Stromal cell of bone marrow (primary cell): ENCODE data around the gene C4orf50.

Source experiments
- DNase-seq: peaks from one replicate; pipeline ENCODE4 v3.0.0-alpha.2; 2012; ENCODE audit warnings: low read depth

The C4orf50 gene

DNA sequence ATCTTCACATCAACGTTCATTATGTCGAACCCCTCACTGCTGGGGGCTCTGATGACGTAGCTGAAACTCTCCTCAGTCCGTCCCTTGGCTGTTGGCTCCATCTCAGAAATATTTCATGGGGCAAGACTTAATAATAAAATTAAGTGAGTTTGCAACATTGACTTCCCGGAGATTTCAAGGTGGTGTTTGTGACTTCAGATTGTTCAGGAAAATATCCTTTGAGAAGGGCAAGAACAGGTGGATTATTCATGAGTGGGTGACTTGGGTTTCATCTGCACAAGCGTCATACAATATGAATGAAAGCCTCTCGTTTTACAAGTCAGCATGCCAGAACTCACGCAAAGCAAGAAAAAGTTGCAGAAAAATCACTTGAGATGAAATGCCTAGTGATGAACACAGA is at the start of gene C4orf50:
Gene C4orf50, minus strand, starts transcription at position 101 of the 400 bp plus-strand sequence.
- no peak for DNase-seq

DNA sequence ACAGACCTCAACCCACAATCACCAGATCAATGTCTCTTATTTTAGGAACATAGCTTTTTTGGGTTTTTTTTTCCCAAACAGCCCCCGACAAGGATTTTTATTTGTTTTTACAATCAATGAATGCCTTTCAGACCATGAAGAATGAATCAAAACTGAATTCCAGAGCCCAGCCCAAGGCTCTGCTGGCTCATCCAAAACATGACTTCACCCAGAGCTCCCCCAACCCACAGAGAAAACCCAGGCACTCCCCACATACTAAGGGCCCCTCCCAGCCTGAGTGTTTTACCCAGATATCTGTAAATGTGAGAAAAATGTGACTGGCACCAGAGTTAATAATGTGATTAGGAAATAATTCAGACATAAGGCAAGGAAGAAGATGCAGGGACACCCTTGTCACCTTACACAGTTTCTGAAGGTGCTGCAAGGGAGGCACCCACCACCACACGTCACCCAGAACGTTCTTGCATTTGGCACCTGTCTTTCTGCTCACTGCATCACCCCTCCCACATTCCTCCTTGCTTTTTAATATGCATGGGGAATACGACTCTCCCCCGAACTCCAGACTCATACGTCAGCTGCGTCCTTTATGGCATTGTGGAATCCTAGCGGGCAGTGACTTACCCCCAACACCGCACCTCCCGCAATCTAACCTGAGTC is 47.8 kb upstream of the C4orf50 start:
- no peak for DNase-seq

DNA sequence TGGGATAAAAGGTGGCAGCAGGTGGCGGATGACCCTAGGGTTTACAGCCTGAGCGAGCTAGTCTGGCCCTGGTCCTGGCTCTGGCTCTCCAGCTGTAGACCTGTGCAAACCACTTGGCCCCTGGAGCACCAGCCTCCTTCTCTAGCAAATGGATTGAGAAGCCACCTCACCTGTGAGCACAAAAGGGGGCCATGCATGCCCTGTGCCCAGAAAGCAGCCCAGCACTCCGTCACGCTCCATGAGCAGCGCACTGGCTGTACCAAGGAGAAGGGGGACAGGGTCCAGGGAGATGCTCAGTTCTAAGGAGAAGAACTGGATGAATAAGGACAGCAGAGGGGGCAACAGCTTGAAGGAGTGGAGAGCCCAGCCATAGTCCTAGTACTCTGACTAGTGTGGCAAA is 46.9 kb upstream of the C4orf50 start:
- no peak for DNase-seq

DNA sequence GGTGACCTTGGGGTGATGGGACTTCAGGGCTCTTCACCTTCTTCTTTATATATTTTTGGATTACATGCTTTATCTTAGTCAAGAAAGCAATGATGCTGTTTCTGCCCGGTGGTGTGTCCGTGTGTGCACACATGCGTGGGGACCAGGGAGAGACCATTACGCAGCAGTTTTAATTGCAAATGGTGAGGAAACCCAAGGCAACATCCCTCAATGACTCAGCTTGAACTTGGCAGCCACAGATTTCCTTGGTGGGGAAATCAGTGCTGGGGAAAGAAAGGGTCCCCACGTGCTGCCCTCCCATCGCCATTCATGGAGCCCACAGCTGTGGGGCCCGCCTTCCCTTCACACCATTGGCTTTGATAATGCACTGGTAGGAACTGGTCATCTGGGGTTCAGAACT is 46.2 kb upstream of the C4orf50 start:
- DNase-seq, result no peak

DNA sequence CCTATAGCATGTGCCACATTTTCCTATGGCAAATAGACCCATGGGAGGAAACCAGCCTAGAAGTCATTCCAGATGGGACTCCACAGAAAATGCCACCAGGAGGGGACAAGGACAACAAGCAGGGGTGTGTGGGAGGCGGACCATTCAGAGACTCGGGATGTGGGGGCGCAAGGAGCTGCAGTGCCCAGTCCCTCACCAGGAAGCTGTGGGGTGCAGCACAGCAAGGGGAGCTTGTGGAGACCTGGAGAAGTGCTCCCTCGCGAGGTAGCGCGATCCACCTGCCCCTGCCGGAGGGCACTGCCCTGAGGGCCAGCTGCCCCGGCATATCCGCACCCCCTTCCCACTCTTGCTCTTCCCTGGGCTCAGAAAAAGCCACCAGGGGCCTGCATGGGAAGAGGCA is 45.5 kb upstream of the C4orf50 start:
- DNase-seq, result no peak

DNA sequence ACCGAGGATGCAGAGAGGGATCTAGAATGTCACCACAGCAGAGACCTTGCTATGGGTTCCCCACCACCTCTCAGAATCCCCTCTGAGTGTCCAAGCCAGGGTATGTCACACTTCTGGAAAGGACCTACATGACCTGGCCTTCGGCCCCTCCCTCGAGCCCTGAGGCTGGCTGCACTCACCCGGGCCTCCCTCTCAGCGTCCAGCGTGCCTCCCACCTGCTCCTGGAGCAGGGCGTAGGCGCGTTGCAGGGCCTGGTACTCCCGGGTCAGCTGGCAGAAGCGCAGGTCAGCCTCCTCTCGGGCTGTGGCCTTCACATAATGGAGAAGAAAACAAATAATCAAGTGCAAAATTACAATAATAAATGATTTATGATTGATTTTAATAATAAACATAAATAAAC is 43.9 kb upstream of the C4orf50 start:
- DNase-seq, result no peak

DNA sequence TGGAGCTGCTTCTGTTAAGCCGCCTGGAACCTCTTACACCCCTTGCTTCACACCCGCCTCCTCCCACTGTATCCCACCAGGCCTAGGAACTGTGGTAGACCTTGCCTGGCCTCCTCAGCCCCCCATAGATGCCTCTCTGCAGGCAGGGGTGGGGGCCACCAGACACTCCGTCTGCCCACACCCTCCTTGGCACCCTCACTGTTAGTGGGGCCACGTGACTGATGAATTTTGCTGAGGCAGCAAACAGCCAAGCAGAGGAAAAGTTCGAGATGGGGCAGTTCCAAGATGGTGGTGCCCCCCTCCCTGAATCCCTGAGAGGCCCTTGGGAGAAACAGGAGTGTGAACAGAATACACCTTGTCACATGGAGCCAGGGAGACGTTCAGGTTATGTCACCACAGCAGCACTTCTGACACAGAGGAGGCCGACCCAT is 41.2 kb upstream of the C4orf50 start:
- DNase-seq, result no peak

DNA sequence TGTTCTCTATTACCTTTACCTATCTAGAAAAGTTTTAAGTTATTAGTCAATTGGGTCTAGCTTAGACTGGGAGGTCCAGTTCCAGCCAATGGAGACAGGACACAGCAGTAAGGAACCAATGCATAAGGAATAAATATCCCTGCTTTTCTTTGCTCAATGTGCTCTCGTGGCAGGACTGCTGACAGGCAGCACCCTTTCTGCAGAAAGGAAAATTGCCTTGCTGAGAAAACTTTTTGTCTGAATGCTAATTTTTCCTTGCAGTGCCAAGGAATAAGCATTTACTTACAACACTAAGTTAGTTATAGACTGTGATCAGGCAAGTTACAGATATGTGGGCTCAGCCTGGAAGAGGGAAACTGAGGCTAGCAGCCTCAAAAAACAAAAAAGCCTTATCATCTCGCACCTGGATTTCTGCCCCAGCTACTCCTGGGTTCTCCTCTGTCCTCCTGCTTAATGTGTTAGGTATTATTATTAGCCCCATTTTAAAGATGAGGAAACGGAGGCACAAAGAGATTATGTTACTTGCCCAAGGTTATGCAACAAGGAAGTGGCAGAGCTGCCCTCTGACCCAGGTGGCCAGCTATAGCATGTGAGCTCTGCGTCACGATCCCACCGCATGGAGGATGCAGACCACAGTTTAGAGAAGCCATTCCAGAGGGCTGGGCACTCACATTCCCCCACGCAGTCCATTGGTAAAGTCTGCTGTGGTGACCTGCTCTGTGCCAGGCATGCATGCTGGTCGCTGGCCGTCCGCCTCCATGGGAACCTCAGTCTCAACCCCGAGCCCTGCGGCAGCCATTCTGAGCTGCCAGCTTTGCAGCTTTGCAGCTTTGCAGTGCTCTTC is 40.5 kb upstream of the C4orf50 start:
- DNase-seq, result no peak

DNA sequence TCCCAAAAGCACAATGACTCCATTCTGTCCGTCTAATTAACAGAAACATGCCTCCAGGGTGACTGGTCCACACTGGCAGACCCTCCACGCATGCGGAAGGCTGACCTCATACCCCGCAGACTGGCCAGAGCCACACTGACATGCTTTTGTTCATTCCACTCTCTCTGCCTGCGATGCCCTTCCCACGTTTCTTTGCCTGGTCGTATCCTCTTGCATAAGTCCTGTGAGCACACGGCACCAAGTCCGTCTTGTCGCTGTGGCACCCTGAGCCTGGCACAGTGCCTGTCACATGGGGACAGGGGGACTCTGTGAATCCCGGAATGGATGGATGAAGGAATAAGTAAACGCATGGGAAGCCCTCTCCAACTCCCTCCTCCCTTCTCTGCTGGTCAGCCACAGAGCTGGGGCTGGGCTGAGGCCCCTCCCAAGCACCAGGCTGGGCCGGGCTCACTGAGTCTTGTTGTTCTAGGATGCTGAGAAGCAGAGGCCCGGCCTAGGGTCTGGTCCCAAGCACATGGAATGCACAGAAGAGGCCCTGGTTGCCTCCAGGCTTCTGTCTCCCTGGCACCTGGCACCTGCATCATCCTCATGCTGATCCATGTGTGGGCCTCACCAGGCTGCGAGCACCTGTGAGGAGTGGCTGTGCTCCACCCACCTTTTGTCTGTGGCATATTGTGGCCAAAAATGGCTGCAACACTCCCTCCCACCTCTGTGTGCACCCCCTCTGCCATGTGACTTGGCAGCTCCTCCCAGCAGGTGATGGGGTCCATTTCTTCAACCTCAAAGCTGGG is 38.9 kb upstream of the C4orf50 start:
- no peak for DNase-seq

DNA sequence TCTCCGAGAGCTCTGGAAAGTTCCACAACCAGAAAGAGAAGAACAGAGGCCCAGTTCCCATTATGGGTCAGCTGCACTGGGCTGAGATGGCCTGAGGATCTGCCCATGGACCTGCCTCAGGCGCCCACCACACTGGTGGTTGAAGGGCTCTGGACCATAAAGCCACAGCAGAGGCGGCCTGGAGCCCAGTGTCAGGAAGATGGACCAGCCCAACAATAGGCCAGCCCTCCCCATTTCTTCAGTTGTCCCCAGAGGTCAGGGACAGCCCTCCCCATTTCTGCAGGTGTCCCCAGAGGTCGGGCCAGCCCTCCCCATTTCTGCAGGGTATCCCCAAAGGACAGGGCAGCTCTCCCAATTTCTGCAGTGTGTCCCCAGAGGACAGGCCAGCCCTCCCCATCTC is 37.2 kb upstream of the C4orf50 start:
- DNase-seq, result no peak

DNA sequence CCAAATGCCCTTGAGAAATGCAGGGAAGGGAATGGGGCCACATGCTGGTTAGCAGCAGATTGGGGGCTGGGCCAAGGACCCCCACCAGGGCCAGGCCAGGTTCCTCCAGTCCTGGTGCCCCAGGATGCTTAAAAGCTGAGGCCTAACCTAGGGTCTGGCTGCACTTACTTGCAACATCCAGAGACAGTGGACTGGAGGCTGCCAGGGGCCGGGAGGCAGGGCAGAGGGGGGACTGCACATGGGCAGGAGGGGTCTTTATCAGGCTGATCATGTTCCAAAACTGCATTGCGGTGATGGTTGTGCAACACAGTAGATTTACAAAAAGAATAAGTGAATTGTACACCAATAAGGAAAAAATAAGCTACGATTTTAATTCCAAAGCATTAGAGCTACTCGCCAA is 36.8 kb upstream of the C4orf50 start:
- DNase-seq, result no peak

DNA sequence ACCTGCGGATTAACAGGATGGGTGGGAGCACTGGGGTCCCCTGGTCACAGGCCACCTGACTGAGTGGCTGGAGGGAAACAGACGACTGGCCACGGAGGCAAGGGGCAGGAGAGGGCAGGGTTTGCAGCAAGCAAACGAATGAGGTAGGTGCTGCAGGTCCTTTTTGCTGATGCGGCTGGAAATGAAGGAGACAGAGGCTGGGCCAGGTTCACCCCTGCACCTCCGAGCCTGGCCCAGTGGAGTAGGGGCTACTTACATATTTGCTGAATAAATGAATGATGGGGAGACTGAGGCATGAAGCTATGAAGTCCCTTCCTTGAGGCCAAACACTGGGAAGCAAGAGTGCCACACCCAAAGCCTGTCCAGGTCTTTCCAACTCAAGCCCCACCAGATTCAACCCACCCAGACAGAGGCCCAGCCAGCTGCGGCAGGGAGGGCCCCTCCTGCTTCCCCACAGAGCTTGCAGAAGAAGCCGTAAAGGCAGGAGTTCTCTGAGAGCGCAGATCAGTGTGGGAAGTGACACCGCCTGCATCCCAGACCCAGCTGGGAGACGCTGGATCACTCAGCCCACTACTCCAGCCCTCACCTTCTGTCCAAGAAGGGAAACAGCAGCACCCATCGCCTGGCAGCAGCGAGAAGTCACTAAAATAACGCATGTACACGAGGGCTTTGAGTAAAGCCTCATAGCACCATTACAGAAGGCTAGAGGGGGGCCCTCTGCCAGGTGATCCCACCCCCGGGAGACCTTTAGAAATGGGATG is 36.1 kb upstream of the C4orf50 start:
- DNase-seq, result no peak

DNA sequence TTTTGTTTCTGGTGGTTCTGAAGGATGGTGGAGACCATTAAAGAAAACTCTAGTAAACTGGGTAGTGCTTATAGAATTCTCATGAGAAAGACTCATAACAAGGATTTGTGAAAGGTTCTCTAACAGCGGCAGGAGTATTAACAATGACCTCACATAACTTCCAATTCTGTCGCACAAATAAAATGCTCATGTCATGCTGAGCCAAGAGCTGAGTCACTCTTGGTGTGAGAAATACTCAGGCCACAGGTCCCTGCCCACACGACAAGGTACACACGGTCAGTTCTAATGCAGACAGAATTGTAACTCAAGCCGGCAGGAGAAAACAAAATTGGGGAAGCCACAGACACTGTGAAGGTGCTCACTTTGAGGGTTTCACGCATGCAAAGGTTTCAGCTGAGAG is 34.4 kb upstream of the C4orf50 start:
- no peak for DNase-seq

DNA sequence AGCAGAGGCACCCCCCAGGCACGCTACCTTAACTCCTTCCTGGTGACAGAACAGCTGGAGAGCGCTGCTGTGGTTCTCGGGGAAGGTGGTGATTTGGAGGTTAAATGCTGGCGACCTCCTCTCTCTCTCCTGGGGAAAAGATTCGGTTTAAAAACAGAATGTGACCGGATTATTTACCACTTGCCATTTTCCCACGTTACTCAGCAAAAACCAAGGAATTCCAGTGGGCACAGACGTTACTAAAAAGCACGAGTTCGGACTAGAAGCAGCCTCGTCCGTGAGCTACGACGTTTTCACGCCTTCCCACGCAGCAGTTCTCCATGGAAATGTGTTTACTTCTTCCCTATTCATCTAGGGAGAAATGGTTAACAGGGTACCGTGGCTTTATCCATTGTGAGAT is 32.3 kb upstream of the C4orf50 start:
- DNase-seq, result no peak

DNA sequence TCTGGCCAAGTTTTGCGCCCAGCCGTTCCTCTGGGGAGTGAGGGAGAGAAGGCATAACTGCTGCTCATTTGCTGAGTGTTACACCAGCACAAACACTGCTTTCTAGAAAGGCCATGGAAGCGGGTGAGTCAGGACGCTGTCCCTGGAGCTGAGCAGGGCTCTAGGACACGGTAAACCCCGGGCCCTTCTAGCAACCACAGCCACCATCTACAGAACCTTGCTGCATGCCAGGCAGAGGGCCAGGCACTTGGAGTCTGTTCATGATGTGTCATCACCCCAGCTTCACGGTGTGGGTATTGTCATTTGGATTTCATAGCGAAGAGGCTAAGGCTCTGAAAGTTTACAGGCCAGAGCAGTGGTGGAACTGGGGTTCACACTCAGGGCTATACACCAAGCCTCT is 31.8 kb upstream of the C4orf50 start:
- no peak for DNase-seq

DNA sequence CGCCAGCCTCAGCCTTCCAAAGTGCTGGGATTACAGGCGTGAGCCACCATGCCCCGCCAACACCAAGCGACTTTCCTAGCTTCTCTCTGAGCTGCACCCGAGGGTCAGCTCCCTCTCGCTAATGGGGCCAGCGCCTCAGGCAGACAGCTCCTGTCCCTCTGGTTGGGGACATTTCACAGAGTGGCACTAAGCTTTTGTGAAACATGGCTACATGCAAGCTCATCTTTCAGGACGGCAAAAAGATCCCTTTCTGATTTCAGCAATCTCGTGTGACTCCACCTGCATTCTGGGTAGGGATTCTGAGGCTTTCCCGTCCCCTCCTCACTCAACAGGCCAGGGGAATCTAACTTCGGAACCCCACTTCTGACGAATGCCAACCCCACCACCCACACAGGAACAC is 31.0 kb upstream of the C4orf50 start:
- no peak for DNase-seq

DNA sequence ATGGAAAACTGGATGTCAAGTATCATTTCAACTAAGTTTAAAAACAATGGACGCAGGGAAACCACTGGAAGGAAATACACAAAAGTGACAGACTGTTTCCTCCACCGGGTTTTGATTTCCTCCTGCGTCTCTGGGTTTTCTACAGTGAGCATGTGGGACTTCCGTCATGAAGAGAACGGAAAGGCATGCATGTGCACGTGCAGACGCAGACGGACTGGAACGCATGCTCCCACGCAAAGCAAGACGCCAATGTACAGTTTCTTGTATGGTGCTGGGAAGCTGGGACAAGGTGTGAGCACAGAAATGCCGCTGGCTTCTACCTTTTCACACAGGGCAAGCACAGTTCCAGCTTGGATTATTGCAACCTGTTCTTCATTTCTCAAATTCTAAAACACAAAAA is 30.3 kb upstream of the C4orf50 start:
- no peak for DNase-seq

DNA sequence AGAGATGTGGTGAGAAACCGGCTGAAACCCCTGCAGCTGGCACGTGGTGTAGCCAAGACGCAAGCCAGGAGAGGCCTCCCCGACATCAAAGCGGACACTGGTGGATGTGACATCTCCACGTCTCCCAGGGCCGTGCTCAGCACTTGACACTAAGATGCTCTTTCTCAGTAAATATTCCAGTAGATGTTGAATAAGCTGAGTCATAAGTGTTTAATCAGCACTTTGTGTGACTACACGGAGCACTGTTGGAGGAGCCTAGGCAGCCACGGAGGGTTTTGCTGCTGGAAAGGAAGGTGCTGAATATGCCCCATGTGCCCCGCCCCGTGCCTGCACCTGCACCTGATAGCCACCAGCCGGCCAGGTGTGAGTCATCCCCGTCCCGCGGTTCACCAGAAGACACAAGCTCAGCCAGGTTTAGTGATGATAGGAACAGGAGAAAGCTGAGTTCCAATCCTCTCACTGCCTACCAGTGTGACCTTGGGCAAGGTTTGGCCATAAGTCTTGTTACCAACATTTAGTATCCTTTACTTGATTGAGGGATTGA is 29.0 kb upstream of the C4orf50 start:
- DNase-seq, result no peak

DNA sequence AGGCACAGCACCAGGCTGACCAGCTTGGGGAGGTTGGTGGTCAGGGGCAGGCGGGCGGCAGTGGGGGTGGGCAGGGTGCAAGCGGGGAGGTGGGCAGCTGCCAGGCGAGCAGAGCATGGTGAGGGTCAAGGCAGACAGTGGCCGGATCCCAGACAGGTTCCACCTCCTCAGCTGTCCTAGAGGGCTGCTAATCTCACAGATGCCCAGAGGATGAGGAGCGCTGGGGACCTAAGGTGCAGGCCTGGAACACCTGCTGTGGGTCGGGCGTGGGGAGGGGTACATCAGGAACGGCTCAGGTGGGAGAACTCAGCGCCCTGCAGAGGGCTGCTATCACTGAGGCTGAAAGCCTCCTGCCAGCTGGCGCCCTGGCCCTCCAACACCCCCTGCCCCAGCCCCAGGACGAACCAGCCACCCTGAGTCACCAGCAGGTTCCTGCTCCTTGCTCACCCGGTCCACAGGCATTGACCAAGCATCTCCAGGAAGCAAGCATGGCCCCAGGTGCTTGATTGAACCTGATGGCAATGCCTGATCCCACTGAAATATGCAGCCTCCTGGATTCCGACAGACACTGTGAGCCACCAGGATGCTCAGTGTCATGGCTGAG is 28.4 kb upstream of the C4orf50 start:
- DNase-seq, result no peak

DNA sequence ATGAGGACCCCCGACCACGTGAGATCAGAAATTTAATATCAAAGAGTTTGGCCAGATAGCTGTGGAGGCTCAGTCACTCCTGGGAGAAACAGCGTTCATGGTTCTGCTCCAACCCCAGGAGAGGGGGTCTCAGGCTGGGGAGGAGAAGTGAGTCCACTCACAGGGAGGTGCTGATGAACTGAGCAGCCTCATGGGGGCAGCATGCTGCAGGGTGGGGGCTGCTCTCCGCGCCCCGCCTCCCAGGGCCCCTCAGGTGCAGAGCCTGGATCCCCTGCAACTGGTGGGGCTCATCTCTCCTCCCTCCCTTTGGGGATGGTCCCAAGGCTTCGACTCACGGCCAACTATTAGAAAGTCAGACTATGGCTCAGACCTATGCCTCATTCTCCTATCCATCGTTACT is 26.6 kb upstream of the C4orf50 start:
- DNase-seq, result no peak

DNA sequence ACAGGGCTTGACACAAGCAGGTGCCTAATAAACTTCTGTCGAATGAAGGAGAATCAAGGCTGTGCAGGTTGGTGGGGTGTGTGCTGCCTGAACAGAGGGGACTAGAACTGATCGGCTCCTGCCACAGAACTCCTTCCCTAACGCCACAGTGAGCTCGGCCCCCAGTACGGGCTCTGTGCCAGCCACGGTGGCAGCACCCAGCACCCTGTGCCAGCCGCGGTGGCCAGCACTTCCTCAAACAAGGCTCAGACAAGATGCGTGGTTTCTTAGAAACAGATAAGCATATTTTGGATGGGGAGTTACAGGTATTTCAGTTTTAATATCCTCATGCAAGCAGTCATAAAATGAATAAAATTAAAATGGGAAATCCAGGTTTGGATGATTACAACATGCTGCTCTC is 26.0 kb upstream of the C4orf50 start:
- DNase-seq, result no peak

DNA sequence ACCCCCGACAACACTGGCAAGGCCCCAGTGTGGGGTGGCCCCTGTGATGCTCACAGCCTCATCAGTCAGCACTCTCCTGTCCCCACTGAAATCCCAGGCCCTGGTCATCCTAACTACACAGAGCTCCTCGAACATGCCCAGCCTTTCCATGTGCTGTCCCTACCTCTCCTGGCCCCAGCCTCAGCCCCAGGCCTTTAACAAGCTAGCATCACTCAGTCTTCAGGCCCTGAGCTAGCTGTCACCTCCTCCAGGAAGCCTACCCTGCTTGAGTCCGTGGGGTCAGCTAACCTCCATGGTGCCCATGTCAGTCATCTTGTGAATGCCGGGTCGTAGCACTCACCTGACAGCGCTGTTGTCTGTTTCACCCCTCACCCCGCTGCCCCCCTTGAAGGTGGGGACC is 25.6 kb upstream of the C4orf50 start:
- DNase-seq, result no peak
